Stimulated activated CD4-positive, alpha-beta T cell treated with anti-CD3 and anti-CD28 coated beads, TNF-alpha, amount 100 ng/mL, for 1 hour (primary cell): Measurements from ENCODE around the gene ZFP62.
"Not testable (repeated sequence)": the region's sequence is repeated elsewhere in the genome, so short reads cannot be mapped to it uniquely, and the experiment has no call there.

Source experiments
- DNase-seq, 3 donors: peaks; one replicate each; pipeline ENCODE4 v3.0.0-alpha.2; 2020; ENCODE audit warnings: low read depth in 3 of 3, low spot score in 1 of 3

Gene ZFP62

DNA sequence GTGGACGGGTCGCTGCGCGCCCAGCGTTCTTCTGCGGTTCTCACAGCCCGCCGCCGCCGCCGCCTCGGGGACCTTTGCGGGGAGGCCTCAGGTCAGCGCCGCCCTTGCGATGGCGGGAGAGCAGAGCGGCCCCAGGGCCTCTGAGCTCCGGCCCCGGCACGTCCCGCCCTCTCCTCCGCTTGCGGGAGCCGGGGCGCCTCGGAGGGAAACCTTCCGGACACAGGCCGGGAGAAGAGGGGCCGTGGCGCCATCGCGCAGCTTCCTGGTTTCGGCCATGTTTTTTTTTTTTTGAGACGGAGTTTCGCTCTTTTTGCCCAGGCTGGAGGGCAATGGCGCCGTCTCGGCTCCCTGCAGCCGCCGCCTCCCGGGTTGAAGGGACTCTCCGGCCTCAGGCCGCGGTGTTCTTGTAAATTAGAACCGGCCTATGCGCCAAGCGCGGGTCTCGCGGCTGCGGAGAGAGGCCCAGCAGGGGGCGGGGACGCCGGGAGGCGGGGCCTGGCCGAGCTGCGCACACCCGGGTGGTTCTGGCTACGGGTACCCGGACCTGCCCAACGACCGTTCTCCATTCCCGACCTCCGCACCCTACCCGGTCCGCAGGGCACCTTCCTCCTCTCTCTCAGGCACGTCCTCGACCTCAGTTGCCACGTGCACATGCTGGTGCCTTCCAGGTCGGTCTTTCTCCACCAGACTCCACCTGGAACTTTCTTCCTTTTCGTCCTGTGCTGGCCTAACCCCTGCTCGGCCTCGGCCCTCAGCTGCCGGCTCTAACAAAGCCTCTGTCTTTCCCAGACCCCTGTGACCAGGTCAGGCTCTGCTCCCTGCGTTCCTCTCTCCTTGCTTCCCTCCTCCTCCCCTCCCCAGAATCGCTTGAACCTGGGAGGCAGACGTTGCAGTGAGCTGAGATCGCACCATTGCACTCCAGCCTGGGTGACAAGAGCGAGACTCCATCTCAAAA lies 29.7 kb downstream of the ZFP62 start:
- DNase-seq: peak; percentile 20 to 70 (median 37)

- DNase-seq: peak; percentile 35 to 53 (median 36)
Measured at GRCh38 chr5:180830253-180831138, 30.6 kb downstream of the ZFP62 start.

DNA sequence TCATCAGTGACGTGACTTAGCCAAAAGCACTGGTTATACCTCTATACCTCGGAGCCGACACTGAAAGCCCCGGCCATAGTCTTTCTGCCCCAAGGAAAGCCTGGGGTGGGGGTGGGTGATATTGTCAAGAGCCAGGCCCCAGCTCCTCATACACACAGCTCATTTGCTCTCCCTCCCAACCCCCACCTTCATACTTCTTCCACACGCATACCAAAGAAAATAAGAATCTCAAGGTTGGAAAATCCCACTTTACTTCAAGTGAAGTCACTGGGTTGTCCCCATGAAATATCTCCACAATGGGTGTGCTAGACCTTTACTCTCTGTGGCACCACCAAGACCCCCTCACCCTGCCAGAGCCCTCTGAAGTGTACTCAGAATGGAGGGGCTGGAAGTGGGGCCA lies 31.4 kb downstream of the ZFP62 start:
- DNase-seq: no peak

DNA sequence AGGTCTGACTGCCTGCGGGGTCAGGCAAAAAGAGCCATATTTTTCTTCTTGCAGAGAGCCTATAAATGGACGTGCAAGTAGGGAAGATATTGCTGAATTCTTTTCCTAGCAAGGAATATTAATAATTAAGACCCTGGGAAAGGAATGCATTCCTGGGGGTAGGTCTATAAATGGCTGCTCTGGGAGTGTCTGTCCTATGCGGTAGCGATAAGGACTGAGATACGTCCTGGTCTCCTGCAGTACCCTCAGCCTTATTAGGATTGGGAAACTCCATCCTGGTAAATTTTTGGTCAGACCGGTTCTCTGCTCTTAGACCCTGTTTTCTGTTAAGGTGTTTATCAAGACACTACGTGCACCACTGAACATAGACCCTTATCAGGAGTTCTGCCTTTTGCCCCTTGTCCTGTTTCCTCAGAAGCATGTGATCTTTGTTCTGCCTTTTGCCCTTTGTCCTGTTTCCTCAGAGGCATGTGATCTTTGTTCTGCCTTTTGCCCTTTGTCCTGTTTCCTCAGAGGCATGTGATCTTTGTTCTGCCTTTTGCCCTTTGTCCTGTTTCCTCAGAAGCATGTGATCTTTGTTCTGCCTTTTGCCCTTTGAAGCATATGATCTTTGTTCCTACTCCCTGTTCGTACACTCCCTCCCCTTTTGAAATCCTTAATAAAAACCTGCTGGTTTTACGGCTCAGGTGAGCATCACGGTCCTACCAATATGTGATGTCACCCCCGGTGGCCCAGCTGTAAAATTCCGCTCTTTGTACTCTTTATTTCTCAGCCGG lies 32.1 kb downstream of the ZFP62 start:
- not testable (repeated sequence) for DNase-seq

DNA sequence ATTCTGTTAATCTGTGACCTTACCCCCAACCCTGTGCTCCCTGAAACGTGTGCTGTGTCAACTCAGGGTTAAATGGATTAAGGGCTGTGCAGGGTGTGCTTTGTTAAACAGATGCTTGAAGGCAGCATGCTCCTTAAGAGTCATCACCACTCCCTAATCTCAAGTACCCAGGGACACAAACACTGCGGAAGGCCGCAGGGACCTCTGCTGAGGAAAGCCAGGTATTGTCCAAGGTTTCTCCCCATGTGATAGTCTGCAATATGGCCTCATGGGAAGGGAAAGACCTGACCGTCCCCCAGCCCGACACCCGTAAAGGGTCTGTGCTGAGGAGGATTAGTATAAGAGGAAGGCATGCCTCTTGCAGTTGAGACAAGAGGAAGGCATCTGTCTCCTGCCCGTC lies 33.7 kb downstream of the ZFP62 start:
- DNase-seq: not testable (repeated sequence)

- DNase-seq: no peak
Measured at GRCh38 chr5:180825768-180826525, 35.1 kb downstream of the ZFP62 start.

DNA sequence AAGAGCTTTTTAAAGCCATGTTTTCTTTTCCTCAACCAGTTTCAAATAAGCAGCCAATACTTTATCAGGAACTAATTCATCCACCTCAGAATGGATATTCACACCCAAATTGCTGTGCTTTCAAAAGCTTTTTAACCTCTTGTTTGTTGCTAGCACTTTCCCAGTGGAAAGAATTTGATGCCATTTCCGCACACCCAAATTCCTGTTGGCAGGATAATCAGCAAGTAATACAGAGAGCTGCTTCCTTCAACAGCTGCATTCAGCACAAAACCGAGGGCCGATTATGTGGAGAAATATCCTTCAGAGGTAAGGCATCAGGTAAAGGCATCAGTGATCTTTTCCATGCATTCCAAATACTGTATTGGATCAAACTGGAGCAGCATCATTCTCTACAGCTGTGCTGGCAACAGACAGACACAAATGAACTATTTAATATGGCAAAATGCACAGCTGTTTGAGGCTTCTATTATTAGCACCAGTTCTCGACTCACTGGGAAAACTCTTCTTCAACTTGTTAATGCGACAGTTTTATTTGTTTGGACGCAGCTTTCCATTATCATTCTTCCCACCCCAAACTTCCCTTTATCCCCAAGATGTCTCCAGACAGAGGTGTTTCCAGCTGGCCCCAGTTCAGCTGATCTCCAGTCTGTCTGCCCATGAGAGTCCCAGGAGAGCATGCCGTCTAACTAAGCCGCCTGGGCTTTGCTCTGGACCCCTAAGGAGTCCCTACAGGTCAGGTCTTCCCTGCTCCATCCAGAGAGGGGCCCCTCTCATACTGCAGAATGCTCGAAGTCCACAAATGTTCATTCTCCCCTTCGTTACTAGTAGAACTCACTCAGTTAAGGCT lies 36.2 kb downstream of the ZFP62 start:
- no peak for DNase-seq

GRCh38 chr5:180823940-180824629 lies 37.0 kb downstream of the ZFP62 start:
- DNase-seq: no peak

GRCh38 chr5:180823346-180823745 lies 37.7 kb downstream of the ZFP62 start:
- no peak for DNase-seq

DNA sequence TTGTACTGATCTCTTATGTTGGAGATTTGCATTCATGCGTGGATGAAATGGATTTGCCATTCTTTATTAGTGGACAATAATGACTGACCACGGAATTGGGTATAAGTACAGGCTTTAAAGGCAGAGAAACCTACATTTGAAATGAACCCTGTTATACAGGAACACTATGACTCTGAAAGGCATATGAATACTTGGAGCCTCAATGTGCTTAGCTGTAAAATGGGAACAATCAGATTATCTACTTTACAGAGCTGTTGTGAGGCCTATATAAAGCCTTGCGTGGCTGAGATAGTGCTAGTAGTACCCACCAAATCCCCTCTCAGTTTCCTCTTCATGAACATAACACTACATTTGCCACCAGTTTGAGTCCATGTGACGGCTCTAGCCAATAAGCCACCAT lies 39.5 kb downstream of the ZFP62 start:
- DNase-seq: no peak

DNA sequence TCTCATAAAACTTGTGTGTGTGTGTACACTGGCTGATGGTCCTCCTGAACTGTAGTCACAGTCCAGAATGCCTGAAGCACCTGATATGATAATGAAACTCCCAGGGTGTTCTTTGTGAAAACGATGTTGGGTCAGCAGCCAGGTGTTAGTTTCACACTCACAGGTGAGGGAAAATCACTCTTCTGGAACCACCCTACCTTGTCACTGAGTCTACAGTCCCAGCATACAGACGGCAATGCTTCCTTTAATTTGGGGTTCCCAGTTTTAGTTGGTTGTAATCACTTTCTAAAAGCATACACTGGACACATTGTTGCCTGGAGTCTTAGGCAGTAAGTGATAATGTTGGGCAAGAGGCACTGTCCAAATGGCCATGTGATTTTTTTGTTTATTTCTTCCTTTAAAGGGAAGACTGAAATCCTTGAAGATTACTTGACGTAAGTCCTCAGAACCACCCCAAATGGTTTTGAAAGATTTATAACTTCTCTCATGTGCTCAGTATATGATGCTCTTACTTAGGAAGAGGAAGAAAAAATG lies 40.2 kb downstream of the ZFP62 start:
- DNase-seq: no peak

DNA sequence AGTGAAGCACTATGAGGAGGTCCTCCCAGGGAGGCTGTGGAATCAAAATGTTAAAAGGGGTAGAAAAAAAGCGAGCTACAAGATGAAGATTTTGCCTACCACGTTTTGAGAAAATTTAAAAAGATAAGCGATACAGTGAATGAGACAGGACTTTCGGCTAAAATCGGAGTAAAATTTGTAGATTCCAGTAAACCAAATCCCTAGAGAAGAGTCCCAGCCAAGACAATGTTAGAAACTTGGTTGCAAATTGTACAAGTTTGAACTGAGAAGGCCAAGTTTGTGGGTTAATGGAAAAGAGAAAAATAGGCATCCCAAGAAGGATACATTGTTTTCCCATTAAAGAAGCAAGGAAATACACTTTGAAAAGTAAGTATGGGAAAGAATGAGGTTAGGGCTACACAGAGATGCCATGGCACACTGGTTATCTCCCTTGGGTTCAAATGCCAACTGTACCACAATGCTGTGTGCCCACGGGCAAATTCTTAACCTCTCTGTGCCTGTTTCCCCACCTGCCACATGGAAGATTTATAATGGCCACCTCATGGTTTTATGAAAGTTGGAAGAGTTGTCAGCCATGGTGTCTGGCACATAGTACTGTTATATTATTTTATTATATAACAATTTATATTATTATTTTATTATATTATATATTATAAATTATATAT lies 42.3 kb downstream of the ZFP62 start:
- no peak for DNase-seq

DNA sequence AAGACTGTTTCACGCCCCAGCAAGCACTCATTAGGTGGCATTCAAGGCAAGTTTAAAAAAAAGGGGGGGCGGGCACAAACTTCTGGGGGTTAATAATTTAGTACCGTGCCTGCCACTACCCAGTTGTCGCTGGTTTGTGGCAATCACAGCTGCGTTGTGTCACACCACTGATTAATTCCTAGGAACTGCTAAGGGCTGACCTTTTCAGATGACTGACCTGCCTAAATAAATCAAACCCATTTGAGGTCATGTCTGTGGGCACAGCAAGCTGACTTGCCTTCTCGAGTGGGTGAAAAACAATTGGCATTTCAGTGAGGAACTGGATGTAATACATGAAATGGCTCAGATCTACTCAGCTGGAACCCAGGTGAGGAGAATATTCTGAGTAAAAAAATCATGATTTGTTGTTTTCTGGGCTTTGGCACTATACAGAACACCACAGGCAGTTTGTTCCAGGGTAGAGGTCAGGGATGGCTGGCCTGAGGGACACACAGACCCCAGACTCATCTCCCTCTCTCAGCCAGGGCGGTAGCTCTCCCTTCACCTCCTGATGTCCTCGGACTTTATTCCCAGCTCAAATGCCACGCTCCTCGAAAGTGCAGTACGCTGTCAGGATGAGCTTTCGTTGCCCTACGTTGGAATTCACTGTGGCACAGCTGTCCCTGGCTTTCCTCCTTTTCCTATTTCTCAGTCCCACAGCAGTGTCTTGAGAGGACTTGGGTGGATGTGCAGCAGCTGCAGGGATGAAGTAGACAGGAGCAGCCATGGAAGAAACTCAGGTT lies 43.0 kb downstream of the ZFP62 start:
- no peak for DNase-seq

- no peak for DNase-seq
Measured at GRCh38 chr5:180816608-180817534, 44.2 kb downstream of the ZFP62 start.

GRCh38 chr5:180815293-180815917 lies 45.7 kb downstream of the ZFP62 start:
- no peak for DNase-seq

GRCh38 chr5:180813420-180813819 lies 47.7 kb downstream of the ZFP62 start:
- no peak for DNase-seq
